Astrocyte of the spinal cord (primary cell): ENCODE results near the gene LTBP2.

Source experiments
- DNase-seq: peaks from one replicate; pipeline ENCODE4 v3.0.0; 2011; ENCODE audit warnings: low read depth, low spot score
- H3K4me3 ChIP-seq: 2 replicates; pipeline ENCODE4 v1.5.1; 2011; ENCODE audit warnings: low read depth, mild to moderate bottlenecking, low read length, moderate library complexity
- in situ Hi-C: cut with HindIII; loops from 2 replicates; pipeline ENCODE4 v1.10.0; 2017; ENCODE audit warnings: low sequenced_read_pairs
- TF ChIP-seq, protein P1 (sequence below): IDR thresholded peaks from 2 replicates; pipeline ENCODE4 v1.5.1; 2012; ENCODE audit warnings: low read depth, mild to moderate bottlenecking, low read length, inconsistent platforms

Gene LTBP2

GRCh38 chr14:74582910-74583581 is 29.0 kb downstream of the LTBP2 start:
- H3K4me3 ChIP-seq, result no peak overlapping the region
- no peak for DNase-seq
- TF ChIP-seq, protein P1, sequence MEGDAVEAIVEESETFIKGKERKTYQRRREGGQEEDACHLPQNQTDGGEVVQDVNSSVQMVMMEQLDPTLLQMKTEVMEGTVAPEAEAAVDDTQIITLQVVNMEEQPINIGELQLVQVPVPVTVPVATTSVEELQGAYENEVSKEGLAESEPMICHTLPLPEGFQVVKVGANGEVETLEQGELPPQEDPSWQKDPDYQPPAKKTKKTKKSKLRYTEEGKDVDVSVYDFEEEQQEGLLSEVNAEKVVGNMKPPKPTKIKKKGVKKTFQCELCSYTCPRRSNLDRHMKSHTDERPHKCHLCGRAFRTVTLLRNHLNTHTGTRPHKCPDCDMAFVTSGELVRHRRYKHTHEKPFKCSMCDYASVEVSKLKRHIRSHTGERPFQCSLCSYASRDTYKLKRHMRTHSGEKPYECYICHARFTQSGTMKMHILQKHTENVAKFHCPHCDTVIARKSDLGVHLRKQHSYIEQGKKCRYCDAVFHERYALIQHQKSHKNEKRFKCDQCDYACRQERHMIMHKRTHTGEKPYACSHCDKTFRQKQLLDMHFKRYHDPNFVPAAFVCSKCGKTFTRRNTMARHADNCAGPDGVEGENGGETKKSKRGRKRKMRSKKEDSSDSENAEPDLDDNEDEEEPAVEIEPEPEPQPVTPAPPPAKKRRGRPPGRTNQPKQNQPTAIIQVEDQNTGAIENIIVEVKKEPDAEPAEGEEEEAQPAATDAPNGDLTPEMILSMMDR, result no peak
- in situ Hi-C loops, result no loop called here

DNA sequence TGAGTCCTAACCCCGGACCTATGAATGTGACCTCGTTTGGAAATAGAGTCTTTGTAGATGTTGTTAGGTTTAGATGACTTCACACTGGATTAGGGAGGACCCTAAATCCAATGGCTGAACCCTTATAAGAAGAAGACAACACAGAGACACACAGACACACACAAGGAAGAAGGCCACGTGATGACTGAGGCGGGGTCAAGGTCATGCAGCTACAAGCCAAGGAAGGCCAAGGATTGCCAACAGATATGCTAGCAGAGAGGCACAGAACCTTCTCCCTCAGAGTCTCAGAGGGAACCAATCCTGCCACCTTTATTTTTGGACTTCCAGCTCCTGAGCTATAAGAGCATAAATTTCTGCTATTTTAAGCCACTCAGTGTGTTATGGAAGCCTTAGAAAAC is 31.8 kb downstream of the LTBP2 start:
- TF ChIP-seq, protein P1, result no peak
- no peak for DNase-seq
- in situ Hi-C loops, result no loop called here
- no peak overlapping the region for H3K4me3 ChIP-seq

DNA sequence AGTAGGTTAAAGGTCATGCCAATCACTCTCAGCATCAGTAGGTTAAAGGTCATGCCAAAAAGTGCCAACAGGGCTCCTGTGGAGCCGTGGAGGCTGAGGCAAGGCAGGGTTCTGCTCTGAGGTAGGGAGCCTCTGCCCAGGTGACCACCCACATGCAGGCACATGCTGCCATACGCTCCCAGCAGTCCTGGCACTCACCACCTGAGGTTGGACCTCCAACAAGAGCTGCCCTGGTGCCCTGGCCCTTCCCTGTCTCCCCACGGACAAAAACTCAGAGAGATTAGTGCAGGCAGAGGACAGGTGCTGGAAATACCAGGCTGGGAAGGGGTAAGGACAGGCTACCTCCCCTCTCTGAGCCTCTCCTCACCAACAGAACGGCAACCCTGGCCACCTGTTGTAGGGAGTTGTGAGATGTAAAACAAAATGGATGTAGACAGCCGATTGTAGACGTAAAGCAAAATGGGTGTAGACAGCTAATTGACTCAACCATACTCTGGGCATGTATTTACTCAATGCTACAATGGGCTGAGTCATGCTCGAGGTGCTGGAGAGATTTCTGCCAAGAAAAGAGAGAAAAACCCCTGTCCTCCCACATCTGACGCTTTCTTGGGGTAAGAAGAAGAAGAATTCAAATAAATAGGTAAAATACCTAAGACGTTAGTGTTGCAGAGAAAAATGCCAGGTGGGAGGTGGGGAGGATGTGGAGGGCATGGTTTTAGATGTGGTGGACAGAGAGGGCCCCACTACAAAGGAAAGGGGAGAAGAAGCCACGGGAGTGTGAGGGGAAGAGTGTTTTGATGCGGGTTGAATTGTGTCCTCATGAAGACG is 32.4 kb downstream of the LTBP2 start:
- no peak overlapping the region for H3K4me3 ChIP-seq
- peak; percentile 90 for DNase-seq
- in situ Hi-C loops, result no loop called here
- TF ChIP-seq, protein P1, result no peak

- DNase-seq, result no peak
- TF ChIP-seq, protein P1, result no peak
- H3K4me3 ChIP-seq, result no peak overlapping the region
- in situ Hi-C loops, result no loop called here
These were observed 33.6 kb downstream of the LTBP2 start for GRCh38 chr14:74578479-74578878.

- TF ChIP-seq, protein P1, result no peak
- in situ Hi-C loops, result no loop called here
These were observed 34.1 kb downstream of the LTBP2 start for GRCh38 chr14:74577948-74578275.

DNA sequence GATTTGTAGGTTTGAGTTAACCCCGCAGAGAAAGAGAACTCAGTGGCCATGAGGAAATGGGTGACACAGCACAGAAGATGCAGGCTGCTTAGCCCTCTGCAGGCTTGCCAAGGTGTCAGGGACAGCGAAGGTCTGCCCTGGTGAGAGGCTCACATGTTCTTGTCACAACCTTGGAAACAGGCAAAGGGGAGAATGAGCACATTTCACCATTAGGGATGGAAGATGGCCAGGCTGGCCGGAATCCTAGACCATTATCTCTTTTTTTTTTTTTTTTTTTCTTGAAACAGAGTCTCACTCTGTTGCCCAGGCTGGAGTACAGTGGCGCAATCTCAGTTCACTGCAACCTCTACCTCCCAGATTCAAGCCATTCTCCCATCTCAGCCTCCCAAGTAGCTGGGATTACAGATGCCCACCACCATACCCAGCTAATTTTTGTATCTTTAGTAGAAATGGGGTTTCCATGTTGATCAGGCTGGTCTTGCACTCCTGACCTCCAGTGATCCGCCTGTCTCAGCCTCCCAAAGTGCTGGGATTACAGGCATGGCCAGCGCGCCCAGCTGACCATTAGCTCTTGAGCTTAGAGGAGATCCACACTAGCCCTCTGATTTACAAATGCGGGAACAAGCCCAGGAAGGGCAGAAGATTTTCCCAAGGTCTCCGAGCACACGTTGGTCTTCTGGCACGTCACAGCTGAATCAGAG is 34.6 kb downstream of the LTBP2 start:
- H3K4me3 ChIP-seq, result no peak overlapping the region
- TF ChIP-seq, protein P1, result no peak
- in situ Hi-C loops, result no loop called here
- DNase-seq, result no peak

More at GRCh38 chr14:74577948-74578275, 34.1 kb downstream of the LTBP2 start:
- no peak overlapping the region for H3K4me3 ChIP-seq
- no peak for DNase-seq
